Thyroid gland (tissue), 4 donors: ENCODE data around the gene CHST12.

Experiments used
- CTCF ChIP-seq, 6 experiments: fragments of 200-600 bp in 3 of 6; fragments of 450-650 bp in 3 of 6; sonication (generic) in 3 of 6; IDR thresholded peaks; one replicate each; pipeline ENCODE4 v1.5.1; 2016 to 2019; ENCODE audit warnings: antibody characterized with exemption in 6 of 6, mild to moderate bottlenecking in 2 of 6, inconsistent platforms in 1 of 6, moderate library complexity in 1 of 6
- POLR2A ChIP-seq, 2 donors: fragments of 450-650 bp; IDR thresholded peaks; one replicate each; pipeline ENCODE4 v1.6.1; 2017; ENCODE audit warnings: antibody characterized with exemption in 2 of 2, mild to moderate bottlenecking in 2 of 2, moderate library complexity in 1 of 2

GRCh38 chr7:2409745-2410414, 6.5 kb downstream of the CHST12 start:
- TF ChIP-seq CTCF (IDR thresholded peaks at IDR 0.05) (no peak), POLR2A (IDR thresholded peaks at IDR 0.05) (no peak)
